Activated B cell treated with CpG ODN at 0.5 μM for 24 hours (primary cell): ENCODE measurements around the gene AGAP1. TPM values are rescaled to one million over a fixed set of nuclear protein-coding genes. Genes with fewer than 3 reads are reported as not detected.

Experiments
- ATAC-seq: fragments of 200-7000 bp; cut with Tn5 transposase; one replicate; pipeline ENCODE4 v1.10.0; 2021; ENCODE audit warnings: low read depth, mild to moderate bottlenecking, moderate library complexity
- CTCF ChIA-PET: fragments of 350-600 bp; sonication (Branson Sonifier 250); formaldehyde crosslinking; loops from one replicate; lab custom pipeline; 2021; ENCODE audit warnings: antibody characterized with exemption; lab: Charles Lee
- POLR2A ChIA-PET: fragments of 350-600 bp; sonication (Branson Sonifier 250); formaldehyde crosslinking; loops from one replicate; lab custom pipeline; 2021; ENCODE audit warnings: antibody characterized with exemption; lab: Charles Lee
- DNase-seq: peaks from one replicate; pipeline ENCODE4 v3.0.0; 2022
- H3K27ac Mint-ChIP-seq: one replicate; pipeline ENCODE4 v1.8.0; 2020; ENCODE audit warnings: mixed read lengths
- H3K27me3 Mint-ChIP-seq: one replicate; pipeline ENCODE4 v1.8.0; 2021; ENCODE audit warnings: mixed read lengths
- H3K36me3 Mint-ChIP-seq: one replicate; pipeline ENCODE4 v1.8.0; 2021; ENCODE audit warnings: low read depth, mixed read lengths
- H3K4me1 Mint-ChIP-seq: one replicate; pipeline ENCODE4 v1.8.0; 2021; ENCODE audit warnings: mixed read lengths
- H3K4me3 Mint-ChIP-seq: one replicate; pipeline ENCODE4 v1.8.0; 2020; ENCODE audit warnings: mild to moderate bottlenecking, mixed read lengths
- H3K9me3 Mint-ChIP-seq: one replicate; pipeline ENCODE4 v1.8.0; 2020; ENCODE audit warnings: mixed read lengths
- CTCF ChIP-seq: fragments of 200-600 bp; IDR thresholded peaks from one replicate; pipeline ENCODE4 v1.8.0; 2022; ENCODE audit warnings: antibody characterized with exemption, mild to moderate bottlenecking
- intact Hi-C: fragments of 100-400 bp; cut with micrococcal nuclease; formaldehyde crosslinking; loops from one replicate; pipeline ENCODE4 v1.15.1; 2024
- total RNA-seq: library from RNA; stranded (reverse); gene quantifications from 2 replicates; pipeline ENCODE4 v1.2.3, GENCODE V29; 2022

Gene AGAP1
- total RNA-seq, 1 donor from 2014 or later: not detected

- intact Hi-C loops: no loop called here
- POLR2A ChIA-PET: no interaction called here
- Mint-ChIP-seq H3K4me1 (peaks cover 2% of the 10 kb centered on the region), H3K4me3 (no peak overlapping the region), H3K27ac (no peak overlapping the region), H3K27me3 (peaks cover 4% of the 10 kb centered on the region), H3K36me3 (no peaks in the 10 kb centered on the region), H3K9me3 (no peaks in the 10 kb centered on the region)
- no peak for TF ChIP-seq CTCF
- CTCF ChIA-PET: no interaction called here
- ATAC-seq (no peak), DNase-seq (no peak)
Measured at GRCh38 chr2:235618039-235618438, 124.2 kb downstream of the AGAP1 start.

GRCh38 chr2:235619544-235619943, 125.7 kb downstream of the AGAP1 start:
- intact Hi-C loops: no loop called here
- no peak overlapping the region for H3K27ac Mint-ChIP-seq
- peaks cover under 1% of the 10 kb centered on the region for H3K4me1 Mint-ChIP-seq
- no peak for TF ChIP-seq CTCF
- CTCF ChIA-PET: no interaction called here
- ATAC-seq (no peak), DNase-seq (no peak)
- no peaks in the 10 kb centered on the region for H3K36me3 Mint-ChIP-seq
- no peaks in the 10 kb centered on the region for H3K27me3 Mint-ChIP-seq
- H3K9me3 Mint-ChIP-seq: no peaks in the 10 kb centered on the region
- POLR2A ChIA-PET: no interaction called here
- H3K4me3 Mint-ChIP-seq: no peak overlapping the region

GRCh38 chr2:235621736-235622135, 127.9 kb downstream of the AGAP1 start:
- ATAC-seq (no peak), DNase-seq (no peak)
- ChIA-PET CTCF (no interaction called here), POLR2A (no interaction called here)
- H3K36me3 Mint-ChIP-seq: no peaks in the 10 kb centered on the region
- H3K27me3 Mint-ChIP-seq: no peaks in the 10 kb centered on the region
- no peak overlapping the region for H3K4me3 Mint-ChIP-seq
- no peak for TF ChIP-seq CTCF
- no peak overlapping the region for H3K27ac Mint-ChIP-seq
- no peaks in the 10 kb centered on the region for H3K4me1 Mint-ChIP-seq
- intact Hi-C loops: no loop called here
- H3K9me3 Mint-ChIP-seq: peaks cover 2% of the 10 kb centered on the region

- Mint-ChIP-seq H3K36me3 (no peaks in the 10 kb centered on the region), H3K27me3 (no peaks in the 10 kb centered on the region), H3K27ac (no peak overlapping the region), H3K9me3 (peaks cover 2% of the 10 kb centered on the region), H3K4me1 (no peaks in the 10 kb centered on the region), H3K4me3 (no peak overlapping the region)
- TF ChIP-seq CTCF: no peak
- ATAC-seq (no peak), DNase-seq (no peak)
- ChIA-PET POLR2A (no interaction called here), CTCF (no interaction called here)
- intact Hi-C loops: no loop called here
Measured at GRCh38 chr2:235623111-235623510, 129.3 kb downstream of the AGAP1 start.

GRCh38 chr2:235623752-235624151, 129.9 kb downstream of the AGAP1 start:
- DNase-seq (no peak), ATAC-seq (no peak)
- Mint-ChIP-seq H3K27me3 (no peaks in the 10 kb centered on the region), H3K9me3 (peaks cover 2% of the 10 kb centered on the region), H3K27ac (no peak overlapping the region), H3K4me3 (no peak overlapping the region), H3K4me1 (no peaks in the 10 kb centered on the region), H3K36me3 (no peaks in the 10 kb centered on the region)
- no peak for TF ChIP-seq CTCF
- intact Hi-C loops: no loop called here
- CTCF ChIA-PET: no interaction called here
- POLR2A ChIA-PET: no interaction called here
